GM23338 (cell line): Measurements from ENCODE around the gene SLC25A42. TPM values are rescaled to one million over a fixed set of nuclear protein-coding genes. Genes with fewer than 3 reads are reported as not detected.

Experiments
- ATAC-seq: fragments of 200-7000 bp; cut with Tn5 transposase; 3 replicates; pipeline ENCODE4 v1.9.1; 2020
- DNase-seq: peaks from one replicate; pipeline ENCODE4 v3.0.0-alpha.2; 2015; ENCODE audit warnings: low spot score
- H2AFZ ChIP-seq: fragments of 200-600 bp; sonication (generic); 2 replicates; pipeline ENCODE4 v1.8.0; 2016; ENCODE audit warnings: antibody characterized with exemption, mild to moderate bottlenecking, moderate library complexity
- H3F3A ChIP-seq: fragments of 200-600 bp; sonication (generic); replicated peaks from 2 replicates; pipeline ENCODE4 v1.8.0; 2017; ENCODE audit warnings: antibody characterized with exemption, mixed run types, low read depth
- H3K27ac ChIP-seq: fragments of 200-600 bp; sonication (generic); 2 replicates; pipeline ENCODE4 v1.6.1; 2016; ENCODE audit warnings: low read depth
- H3K27me3 ChIP-seq: fragments of 200-600 bp; sonication (generic); 2 replicates; pipeline ENCODE4 v1.8.0; 2016; ENCODE audit warnings: mild to moderate bottlenecking, mixed run types, moderate library complexity; ENCODE audit not compliant: insufficient read depth
- H3K36me3 ChIP-seq: fragments of 200-600 bp; sonication (generic); 2 replicates; pipeline ENCODE4 v1.8.0; 2016; ENCODE audit warnings: mild to moderate bottlenecking; ENCODE audit not compliant: insufficient read depth
- H3K4me1 ChIP-seq: fragments of 200-600 bp; sonication (generic); 2 replicates; pipeline ENCODE4 v1.8.0; 2016; ENCODE audit warnings: mild to moderate bottlenecking, moderate library complexity; ENCODE audit not compliant: insufficient read depth
- H3K4me2 ChIP-seq: fragments of 200-600 bp; sonication (generic); 2 replicates; pipeline ENCODE4 v1.7.1; 2017; ENCODE audit warnings: mixed run types
- H3K4me3 ChIP-seq: fragments of 200-600 bp; sonication (generic); 2 replicates; pipeline ENCODE4 v1.6.1; 2016; ENCODE audit warnings: mixed run types
- H3K79me2 ChIP-seq: fragments of 200-600 bp; sonication (generic); replicated peaks from 2 replicates; pipeline ENCODE4 v1.8.0; 2017; ENCODE audit warnings: mild to moderate bottlenecking; ENCODE audit not compliant: insufficient read depth
- H3K9me2 ChIP-seq: fragments of 200-600 bp; sonication (generic); 2 replicates; pipeline ENCODE4 v1.8.0; 2017; ENCODE audit not compliant: insufficient read depth
- H4K20me1 ChIP-seq: fragments of 200-600 bp; sonication (generic); replicated peaks from 2 replicates; pipeline ENCODE4 v1.8.0; 2017; ENCODE audit warnings: mild to moderate bottlenecking; ENCODE audit not compliant: insufficient read depth
- H3K27ac Mint-ChIP-seq: 2 replicates; pipeline ENCODE4 v1.8.0; 2020; ENCODE audit warnings: inconsistent platforms, mild to moderate bottlenecking, moderate library complexity, mixed read lengths
- H3K27me3 Mint-ChIP-seq: 3 replicates; pipeline ENCODE4 v1.8.0; 2022; ENCODE audit warnings: low read depth, mild to moderate bottlenecking, moderate library complexity, mixed read lengths, inconsistent platforms; ENCODE audit not compliant: insufficient read depth, poor library complexity
- H3K36me3 Mint-ChIP-seq: 3 replicates; pipeline ENCODE4 v1.8.0; 2021; ENCODE audit warnings: low read depth, mild to moderate bottlenecking, inconsistent platforms, moderate library complexity, mixed read lengths
- H3K4me1 Mint-ChIP-seq: 3 replicates; pipeline ENCODE4 v1.8.0; 2020; ENCODE audit warnings: mild to moderate bottlenecking, inconsistent platforms, mixed read lengths
- H3K4me3 Mint-ChIP-seq: 3 replicates; pipeline ENCODE4 v1.8.0; 2021; ENCODE audit warnings: moderate library complexity, mild to moderate bottlenecking, inconsistent platforms, mixed read lengths
- H3K9me3 Mint-ChIP-seq: 3 replicates; pipeline ENCODE4 v1.8.0; 2020; ENCODE audit warnings: moderate library complexity, mild to moderate bottlenecking, inconsistent platforms, mixed read lengths
- CREB1 ChIP-seq: fragments of 250-450 bp; sonication (Bioruptor Pico); IDR thresholded peaks from 2 replicates; pipeline ENCODE4 v1.5.0; 2020; ENCODE audit warnings: low read depth, mild to moderate bottlenecking, moderate library complexity
- ETS1 ChIP-seq: IDR thresholded peaks from 2 replicates; pipeline ENCODE4 v1.6.1; 2016; ENCODE audit warnings: antibody characterized with exemption
- EZH2 ChIP-seq: fragments of 200-600 bp; sonication (generic); IDR thresholded peaks from one replicate; pipeline ENCODE4 v1.8.0; 2017; ENCODE audit warnings: antibody characterized with exemption, mild to moderate bottlenecking, low read depth; ENCODE audit not compliant: unreplicated experiment
- EZH2phosphoT487 ChIP-seq: fragments of 200-600 bp; sonication (generic); IDR thresholded peaks from one replicate; pipeline ENCODE4 v1.8.1; 2018; ENCODE audit warnings: antibody characterized with exemption; ENCODE audit not compliant: unreplicated experiment
- JUNB ChIP-seq: IDR thresholded peaks from one replicate; pipeline ENCODE4 v1.6.1; 2016; ENCODE audit warnings: antibody characterized with exemption; ENCODE audit not compliant: unreplicated experiment
- POLR2AphosphoS5 ChIP-seq: IDR thresholded peaks from 2 replicates; pipeline ENCODE4 v1.6.1; 2016; ENCODE audit warnings: antibody characterized with exemption, low read depth
- REST ChIP-seq: IDR thresholded peaks from one replicate; pipeline ENCODE4 v1.6.1; 2018; ENCODE audit warnings: antibody characterized with exemption; ENCODE audit not compliant: unreplicated experiment
- ZNF331 ChIP-seq: fragments of 250-450 bp; sonication (Bioruptor Pico); IDR thresholded peaks from 2 replicates; pipeline ENCODE4 v1.5.0; 2020; ENCODE audit warnings: low read depth, mild to moderate bottlenecking, moderate library complexity
- polyA plus RNA-seq: library from polyadenylated mRNA; unstranded; fragments of >200 nt; fragmentation: Nextera tagmentation; extraction: Ambion mirVana; gene quantifications from 2 replicates; pipeline ENCODE4 v1.2.1, GENCODE V29; 2016
- total RNA-seq: library from RNA; depleted of rRNA; stranded (reverse); fragments of >200 nt; shearing (Covaris generic); gene quantifications from 2 replicates; pipeline ENCODE4 v1.2.3, GENCODE V29; 2014
- TF ChIP-seq, protein P1 (sequence below), 2 experiments: fragments of 200-600 bp in 1 of 2; sonication (generic) in 1 of 2; conservative IDR thresholded peaks; 2 replicates each; pipeline versions ENCODE4 v1.5.1 to v1.6.1; 2016 to 2017; ENCODE audit warnings: antibody characterized with exemption in 2 of 2, low read depth in 2 of 2, mild to moderate bottlenecking in 2 of 2, moderate library complexity in 1 of 2
- TF ChIP-seq, protein P2 (sequence below): fragments of 250-450 bp; sonication (Bioruptor Pico); IDR thresholded peaks from 2 replicates; pipeline ENCODE4 v1.5.0; 2020; ENCODE audit warnings: mild to moderate bottlenecking, moderate library complexity

Gene SLC25A42
- total and polyA plus RNA-seq, 2 experiments from 2014 or later: 7.3 to 7.6 TPM

DNA sequence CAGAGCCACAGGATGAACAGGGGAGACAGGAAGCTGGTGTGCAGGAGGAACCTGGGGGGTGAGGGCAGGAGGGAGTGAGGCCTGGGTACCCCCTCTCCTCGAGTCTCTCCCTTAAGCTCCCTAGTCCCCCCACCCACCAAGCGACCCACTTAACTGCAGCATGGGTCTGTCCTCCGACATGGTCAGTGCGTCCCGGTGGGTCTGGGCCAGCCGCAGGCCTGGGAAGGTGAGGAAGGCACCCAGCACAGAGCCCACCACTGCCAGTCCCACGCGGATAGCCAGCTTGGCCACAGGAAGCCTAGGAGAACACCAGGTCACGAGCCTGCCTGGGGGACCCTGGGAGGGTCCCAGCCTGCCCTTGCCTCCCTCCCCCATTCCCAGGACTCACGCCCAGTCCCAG is 57.6 kb downstream of the SLC25A42 start:
- peak overlapping the region; percentile 66 for H3K27ac ChIP-seq
- H3K4me3 ChIP-seq: peak overlapping the region; percentile 64
- peak overlapping the region; percentile 94 for H3K4me2 ChIP-seq
- H2AFZ ChIP-seq: no peak overlapping the region
- H3K4me3 Mint-ChIP-seq: no peak overlapping the region; the same call in 2 of the 3 replicates
- DNase-seq: no peak
- no peak for TF ChIP-seq CREB1 (CRISPR knock-in tag)
- no peak for TF ChIP-seq ETS1
- TF ChIP-seq REST: no peak
- TF ChIP-seq EZH2: no peak
- no peak for TF ChIP-seq POLR2AphosphoS5
- no peak for TF ChIP-seq JUNB
- TF ChIP-seq, protein P1, sequence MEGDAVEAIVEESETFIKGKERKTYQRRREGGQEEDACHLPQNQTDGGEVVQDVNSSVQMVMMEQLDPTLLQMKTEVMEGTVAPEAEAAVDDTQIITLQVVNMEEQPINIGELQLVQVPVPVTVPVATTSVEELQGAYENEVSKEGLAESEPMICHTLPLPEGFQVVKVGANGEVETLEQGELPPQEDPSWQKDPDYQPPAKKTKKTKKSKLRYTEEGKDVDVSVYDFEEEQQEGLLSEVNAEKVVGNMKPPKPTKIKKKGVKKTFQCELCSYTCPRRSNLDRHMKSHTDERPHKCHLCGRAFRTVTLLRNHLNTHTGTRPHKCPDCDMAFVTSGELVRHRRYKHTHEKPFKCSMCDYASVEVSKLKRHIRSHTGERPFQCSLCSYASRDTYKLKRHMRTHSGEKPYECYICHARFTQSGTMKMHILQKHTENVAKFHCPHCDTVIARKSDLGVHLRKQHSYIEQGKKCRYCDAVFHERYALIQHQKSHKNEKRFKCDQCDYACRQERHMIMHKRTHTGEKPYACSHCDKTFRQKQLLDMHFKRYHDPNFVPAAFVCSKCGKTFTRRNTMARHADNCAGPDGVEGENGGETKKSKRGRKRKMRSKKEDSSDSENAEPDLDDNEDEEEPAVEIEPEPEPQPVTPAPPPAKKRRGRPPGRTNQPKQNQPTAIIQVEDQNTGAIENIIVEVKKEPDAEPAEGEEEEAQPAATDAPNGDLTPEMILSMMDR (conservative IDR thresholded peaks at IDR 0.05; ENCODE audit: low read depth in 2 of 2): no peak
- no peak for TF ChIP-seq EZH2phosphoT487
- no peak for TF ChIP-seq ZNF331 (CRISPR knock-in tag)
- TF ChIP-seq, protein P2, sequence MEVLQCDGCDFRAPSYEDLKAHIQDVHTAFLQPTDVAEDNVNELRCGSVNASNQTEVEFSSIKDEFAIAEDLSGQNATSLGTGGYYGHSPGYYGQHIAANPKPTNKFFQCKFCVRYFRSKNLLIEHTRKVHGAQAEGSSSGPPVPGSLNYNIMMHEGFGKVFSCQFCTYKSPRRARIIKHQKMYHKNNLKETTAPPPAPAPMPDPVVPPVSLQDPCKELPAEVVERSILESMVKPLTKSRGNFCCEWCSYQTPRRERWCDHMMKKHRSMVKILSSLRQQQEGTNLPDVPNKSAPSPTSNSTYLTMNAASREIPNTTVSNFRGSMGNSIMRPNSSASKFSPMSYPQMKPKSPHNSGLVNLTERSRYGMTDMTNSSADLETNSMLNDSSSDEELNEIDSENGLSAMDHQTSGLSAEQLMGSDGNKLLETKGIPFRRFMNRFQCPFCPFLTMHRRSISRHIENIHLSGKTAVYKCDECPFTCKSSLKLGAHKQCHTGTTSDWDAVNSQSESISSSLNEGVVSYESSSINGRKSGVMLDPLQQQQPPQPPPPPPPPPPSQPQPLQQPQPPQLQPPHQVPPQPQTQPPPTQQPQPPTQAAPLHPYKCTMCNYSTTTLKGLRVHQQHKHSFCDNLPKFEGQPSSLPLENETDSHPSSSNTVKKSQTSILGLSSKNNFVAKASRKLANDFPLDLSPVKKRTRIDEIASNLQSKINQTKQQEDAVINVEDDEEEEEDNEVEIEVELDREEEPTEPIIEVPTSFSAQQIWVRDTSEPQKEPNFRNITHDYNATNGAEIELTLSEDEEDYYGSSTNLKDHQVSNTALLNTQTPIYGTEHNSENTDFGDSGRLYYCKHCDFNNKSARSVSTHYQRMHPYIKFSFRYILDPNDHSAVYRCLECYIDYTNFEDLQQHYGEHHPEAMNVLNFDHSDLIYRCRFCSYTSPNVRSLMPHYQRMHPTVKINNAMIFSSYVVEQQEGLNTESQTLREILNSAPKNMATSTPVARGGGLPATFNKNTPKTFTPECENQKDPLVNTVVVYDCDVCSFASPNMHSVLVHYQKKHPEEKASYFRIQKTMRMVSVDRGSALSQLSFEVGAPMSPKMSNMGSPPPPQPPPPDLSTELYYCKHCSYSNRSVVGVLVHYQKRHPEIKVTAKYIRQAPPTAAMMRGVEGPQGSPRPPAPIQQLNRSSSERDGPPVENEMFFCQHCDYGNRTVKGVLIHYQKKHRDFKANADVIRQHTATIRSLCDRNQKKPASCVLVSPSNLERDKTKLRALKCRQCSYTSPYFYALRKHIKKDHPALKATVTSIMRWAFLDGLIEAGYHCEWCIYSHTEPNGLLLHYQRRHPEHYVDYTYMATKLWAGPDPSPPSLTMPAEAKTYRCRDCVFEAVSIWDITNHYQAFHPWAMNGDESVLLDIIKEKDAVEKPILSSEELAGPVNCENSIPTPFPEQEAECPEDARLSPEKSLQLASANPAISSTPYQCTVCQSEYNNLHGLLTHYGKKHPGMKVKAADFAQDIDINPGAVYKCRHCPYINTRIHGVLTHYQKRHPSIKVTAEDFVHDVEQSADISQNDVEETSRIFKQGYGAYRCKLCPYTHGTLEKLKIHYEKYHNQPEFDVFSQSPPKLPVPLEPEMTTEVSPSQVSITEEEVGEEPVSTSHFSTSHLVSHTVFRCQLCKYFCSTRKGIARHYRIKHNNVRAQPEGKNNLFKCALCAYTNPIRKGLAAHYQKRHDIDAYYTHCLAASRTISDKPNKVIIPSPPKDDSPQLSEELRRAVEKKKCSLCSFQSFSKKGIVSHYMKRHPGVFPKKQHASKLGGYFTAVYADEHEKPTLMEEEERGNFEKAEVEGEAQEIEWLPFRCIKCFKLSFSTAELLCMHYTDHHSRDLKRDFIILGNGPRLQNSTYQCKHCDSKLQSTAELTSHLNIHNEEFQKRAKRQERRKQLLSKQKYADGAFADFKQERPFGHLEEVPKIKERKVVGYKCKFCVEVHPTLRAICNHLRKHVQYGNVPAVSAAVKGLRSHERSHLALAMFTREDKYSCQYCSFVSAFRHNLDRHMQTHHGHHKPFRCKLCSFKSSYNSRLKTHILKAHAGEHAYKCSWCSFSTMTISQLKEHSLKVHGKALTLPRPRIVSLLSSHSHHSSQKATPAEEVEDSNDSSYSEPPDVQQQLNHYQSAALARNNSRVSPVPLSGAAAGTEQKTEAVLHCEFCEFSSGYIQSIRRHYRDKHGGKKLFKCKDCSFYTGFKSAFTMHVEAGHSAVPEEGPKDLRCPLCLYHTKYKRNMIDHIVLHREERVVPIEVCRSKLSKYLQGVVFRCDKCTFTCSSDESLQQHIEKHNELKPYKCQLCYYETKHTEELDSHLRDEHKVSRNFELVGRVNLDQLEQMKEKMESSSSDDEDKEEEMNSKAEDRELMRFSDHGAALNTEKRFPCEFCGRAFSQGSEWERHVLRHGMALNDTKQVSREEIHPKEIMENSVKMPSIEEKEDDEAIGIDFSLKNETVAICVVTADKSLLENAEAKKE (CRISPR knock-in tag): no peak
- H3K4me1 ChIP-seq: peaks cover 9% of the 10 kb centered on the region; the same call in 1 of the 2 replicates
- peaks cover 9% of the 10 kb centered on the region; the same call in 1 of the 2 replicates for H3K36me3 ChIP-seq
- H3K27me3 Mint-ChIP-seq: peaks cover 5% of the 10 kb centered on the region
- no peaks in the 10 kb centered on the region for H3K9me2 ChIP-seq
- H3K79me2 ChIP-seq: no peaks in the 10 kb centered on the region
- H3K9me3 Mint-ChIP-seq: peaks cover 13% of the 10 kb centered on the region
- peaks cover 4% of the 10 kb centered on the region for H4K20me1 ChIP-seq
- no peaks in the 10 kb centered on the region for H3K27me3 ChIP-seq
- peaks cover 40% of the 10 kb centered on the region for H3K36me3 Mint-ChIP-seq
- H3F3A ChIP-seq: 0 out of 2 replicates have a peak, but pooled peaks cover 8% of the 10 kb centered on the region
- no peaks in the 10 kb centered on the region; the same call in 2 of the 3 replicates for H3K4me1 Mint-ChIP-seq
- peak overlapping the region; percentile 44; the same call in 1 of the 2 replicates for H3K27ac Mint-ChIP-seq
- no peak; the same call in 2 of the 3 replicates for ATAC-seq
